Vagina (tissue), 2 donors: ENCODE data around the gene LAMB1. TPM values are rescaled to one million over a fixed set of nuclear protein-coding genes. Genes with fewer than 3 reads are reported as not detected.

ENCODE experiments used
- DNase-seq, 2 donors: peaks; one replicate each; pipeline ENCODE4 v3.0.0-alpha.2; 2017; ENCODE audit errors: extremely low spot score in 2 of 2
- H3K27ac ChIP-seq: fragments of 200-600 bp; sonication (generic); one replicate; pipeline ENCODE4 v1.5.1; 2019
- H3K27me3 ChIP-seq: fragments of 200-600 bp; sonication (generic); one replicate; pipeline ENCODE4 v1.5.1; 2019
- H3K36me3 ChIP-seq, 2 donors: fragments of 200-600 bp; sonication (generic); one replicate each; pipeline ENCODE4 v1.5.1; 2017 to 2019
- H3K4me1 ChIP-seq: fragments of 200-600 bp; sonication (generic); one replicate; pipeline ENCODE4 v1.5.1; 2019
- H3K4me3 ChIP-seq, 2 donors: fragments of 200-600 bp; sonication (generic); 1 replicate in 1 of 2; 2 replicates in 1 of 2; pipeline ENCODE4 v1.5.1; 2016 to 2019
- H3K9me3 ChIP-seq: fragments of 200-600 bp; sonication (generic); one replicate; pipeline ENCODE4 v1.5.1; 2019
- POLR2A ChIP-seq, 2 donors: fragments of 450-650 bp; IDR thresholded peaks; one replicate each; pipeline ENCODE4 v1.6.1; 2017; ENCODE audit warnings: antibody characterized with exemption in 2 of 2, mild to moderate bottlenecking in 2 of 2, moderate library complexity in 2 of 2
- POLR2AphosphoS5 ChIP-seq, 2 donors: sonication (generic); formaldehyde crosslinking; IDR thresholded peaks; one replicate each; pipeline ENCODE4 v1.9.0; 2017; ENCODE audit warnings: antibody characterized with exemption in 2 of 2, mild to moderate bottlenecking in 2 of 2, low read depth in 1 of 2; ENCODE audit not compliant: insufficient read depth in 1 of 2
- intact Hi-C: fragments of 100-400 bp; cut with DNase I; formaldehyde crosslinking; loops from one replicate; pipeline ENCODE4 v1.15.1; 2023
- total RNA-seq: library from RNA; depleted of rRNA; stranded (reverse); fragments of >200 nt; gene quantifications from one replicate; pipeline ENCODE4 v1.2.3, GENCODE V29; 2016
- TF ChIP-seq, protein P1 (sequence below), 3 experiments: fragments of 450-650 bp in 2 of 3; fragments of 200-600 bp in 1 of 3; sonication (generic) in 1 of 3; IDR thresholded peaks; one replicate each; pipeline ENCODE4 v1.5.1; 2017 to 2019; ENCODE audit warnings: antibody characterized with exemption in 3 of 3, mild to moderate bottlenecking in 2 of 3, moderate library complexity in 2 of 3

Gene LAMB1
- total RNA-seq, 1 donor from 2014 or later, result 152 TPM

DNA sequence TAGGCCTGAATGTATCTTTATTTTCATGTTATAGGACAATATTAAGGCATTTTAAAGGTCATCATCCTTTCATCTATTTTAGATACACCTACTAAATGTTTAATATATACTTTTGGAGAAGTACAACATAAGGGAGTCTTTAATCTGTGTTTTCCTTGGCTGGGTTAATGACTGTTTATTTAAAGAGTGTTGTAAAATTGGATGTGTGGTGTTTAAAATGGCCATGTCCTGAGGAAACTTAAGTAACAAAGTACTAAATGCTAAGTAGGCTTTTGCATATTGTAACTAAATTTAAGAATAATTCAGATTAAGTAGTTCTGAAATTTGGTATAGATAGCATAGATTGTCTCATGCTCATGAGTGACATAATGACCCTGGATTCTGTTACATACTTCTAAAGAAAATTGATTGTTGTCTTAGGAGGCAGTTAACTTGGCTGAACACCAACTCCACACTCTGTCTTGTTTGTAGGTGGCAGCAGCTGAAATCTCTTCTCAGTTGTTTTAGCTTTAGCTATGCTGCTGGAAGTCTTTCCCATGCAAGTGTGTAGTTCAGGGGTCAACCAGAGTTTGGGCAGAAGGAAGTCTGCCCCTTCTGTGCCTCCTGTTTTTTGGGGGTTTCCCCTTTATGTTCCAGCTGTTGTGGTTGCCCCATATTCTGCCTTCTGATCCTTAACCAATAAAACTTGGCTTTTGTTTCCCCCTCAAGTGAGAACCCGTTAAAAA lies 82.8 kb downstream of the LAMB1 start:
- intact Hi-C loops, result no loop called here
- DNase-seq, result no peak
- H3K4me1 ChIP-seq, result peaks cover 14% of the 10 kb centered on the region
- H3K27ac ChIP-seq, result no peak overlapping the region
- no peaks in the 10 kb centered on the region for H3K9me3 ChIP-seq
- no peak overlapping the region for H3K4me3 ChIP-seq
- H3K27me3 ChIP-seq, result no peaks in the 10 kb centered on the region
- peaks cover 0 to 50% of the 10 kb centered on the region in 2 donors for H3K36me3 ChIP-seq
- TF ChIP-seq POLR2A (IDR thresholded peaks at IDR 0.05) (no peak), POLR2AphosphoS5 (IDR thresholded peaks at IDR 0.05; ENCODE audit: insufficient read depth in 1 of 2, low read depth in 1 of 2) (no peak)
- TF ChIP-seq, protein P1, sequence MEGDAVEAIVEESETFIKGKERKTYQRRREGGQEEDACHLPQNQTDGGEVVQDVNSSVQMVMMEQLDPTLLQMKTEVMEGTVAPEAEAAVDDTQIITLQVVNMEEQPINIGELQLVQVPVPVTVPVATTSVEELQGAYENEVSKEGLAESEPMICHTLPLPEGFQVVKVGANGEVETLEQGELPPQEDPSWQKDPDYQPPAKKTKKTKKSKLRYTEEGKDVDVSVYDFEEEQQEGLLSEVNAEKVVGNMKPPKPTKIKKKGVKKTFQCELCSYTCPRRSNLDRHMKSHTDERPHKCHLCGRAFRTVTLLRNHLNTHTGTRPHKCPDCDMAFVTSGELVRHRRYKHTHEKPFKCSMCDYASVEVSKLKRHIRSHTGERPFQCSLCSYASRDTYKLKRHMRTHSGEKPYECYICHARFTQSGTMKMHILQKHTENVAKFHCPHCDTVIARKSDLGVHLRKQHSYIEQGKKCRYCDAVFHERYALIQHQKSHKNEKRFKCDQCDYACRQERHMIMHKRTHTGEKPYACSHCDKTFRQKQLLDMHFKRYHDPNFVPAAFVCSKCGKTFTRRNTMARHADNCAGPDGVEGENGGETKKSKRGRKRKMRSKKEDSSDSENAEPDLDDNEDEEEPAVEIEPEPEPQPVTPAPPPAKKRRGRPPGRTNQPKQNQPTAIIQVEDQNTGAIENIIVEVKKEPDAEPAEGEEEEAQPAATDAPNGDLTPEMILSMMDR (IDR thresholded peaks at IDR 0.05), result no peak

DNA sequence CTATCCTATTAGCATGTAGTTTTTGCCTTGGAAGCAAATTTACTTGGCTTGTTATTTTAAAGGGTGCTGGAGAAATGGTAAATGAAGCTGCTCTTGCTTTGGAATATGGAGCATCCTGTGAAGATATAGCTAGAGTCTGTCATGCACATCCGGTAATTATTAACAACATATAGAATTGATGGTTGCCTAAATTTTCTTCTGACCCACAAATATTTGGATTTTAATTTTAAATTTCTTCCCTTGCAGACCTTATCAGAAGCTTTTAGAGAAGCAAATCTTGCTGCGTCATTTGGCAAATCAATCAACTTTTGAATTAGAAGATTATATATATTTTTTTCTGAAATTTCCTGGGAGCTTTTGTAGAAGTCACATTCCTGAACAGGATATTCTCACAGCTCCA lies 84.0 kb downstream of the LAMB1 start:
- Histone ChIP-seq H3K4me1 (peaks cover 14% of the 10 kb centered on the region), H3K36me3 (peaks cover 0 to 52% of the 10 kb centered on the region in 2 donors), H3K27me3 (no peaks in the 10 kb centered on the region), H3K9me3 (no peaks in the 10 kb centered on the region), H3K4me3 (no peak overlapping the region), H3K27ac (no peak overlapping the region)
- DNase-seq, result no peak
- TF ChIP-seq, protein P1 (IDR thresholded peaks at IDR 0.05), result no peak
- no peak for TF ChIP-seq POLR2AphosphoS5 (IDR thresholded peaks at IDR 0.05; ENCODE audit: insufficient read depth in 1 of 2, low read depth in 1 of 2)
- TF ChIP-seq POLR2A (IDR thresholded peaks at IDR 0.05), result no peak
- intact Hi-C loops, result no loop called here

DNA sequence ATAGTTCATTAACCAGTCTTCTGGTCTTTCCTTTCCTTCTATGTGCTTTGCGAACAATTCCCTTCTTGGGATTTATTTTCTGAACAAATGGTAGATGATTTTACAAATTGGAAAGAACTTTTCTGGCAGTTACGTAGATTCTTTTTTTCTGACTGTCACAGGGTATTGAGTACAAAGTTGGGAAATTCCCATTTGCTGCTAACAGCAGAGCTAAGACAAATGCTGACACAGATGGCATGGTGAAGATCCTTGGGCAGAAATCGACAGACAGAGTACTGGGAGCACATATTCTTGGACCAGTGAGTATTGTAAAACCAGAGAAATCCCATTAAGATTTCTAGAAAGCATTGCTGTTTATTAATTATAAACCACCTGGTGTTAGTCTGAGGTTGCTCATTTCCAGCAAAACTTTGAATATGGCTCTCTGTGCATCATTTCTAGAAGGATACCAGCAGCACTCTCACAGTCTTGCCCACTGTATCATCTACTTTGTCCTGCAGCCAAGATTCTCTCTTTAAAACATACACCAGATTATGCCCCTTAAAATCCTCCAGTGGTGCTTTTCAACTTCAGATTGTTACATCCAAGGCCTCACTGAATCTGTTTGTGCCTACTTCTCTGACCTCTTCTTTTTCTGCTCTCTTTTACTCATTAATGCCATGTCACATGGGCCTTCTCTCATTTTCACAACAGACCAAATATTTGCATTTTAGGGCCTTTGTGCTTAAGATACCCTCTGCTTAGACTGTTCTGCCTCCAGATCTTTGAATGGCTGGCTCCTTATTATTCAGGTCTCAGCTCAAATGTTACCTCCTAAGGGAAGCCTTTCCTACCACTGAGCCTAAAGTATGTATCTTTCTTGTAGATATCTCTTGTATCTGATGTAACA lies 85.0 kb downstream of the LAMB1 start:
- Histone ChIP-seq H3K4me1 (peaks cover 12% of the 10 kb centered on the region), H3K9me3 (no peaks in the 10 kb centered on the region), H3K27me3 (no peaks in the 10 kb centered on the region), H3K27ac (no peak overlapping the region), H3K36me3 (peaks cover 0 to 45% of the 10 kb centered on the region in 2 donors), H3K4me3 (no peak overlapping the region)
- intact Hi-C loops, result no loop called here
- TF ChIP-seq, protein P1 (IDR thresholded peaks at IDR 0.05), result no peak
- no peak for TF ChIP-seq POLR2A (IDR thresholded peaks at IDR 0.05)
- TF ChIP-seq POLR2AphosphoS5 (IDR thresholded peaks at IDR 0.05; ENCODE audit: insufficient read depth in 1 of 2, low read depth in 1 of 2), result no peak
- no peak for DNase-seq

DNA sequence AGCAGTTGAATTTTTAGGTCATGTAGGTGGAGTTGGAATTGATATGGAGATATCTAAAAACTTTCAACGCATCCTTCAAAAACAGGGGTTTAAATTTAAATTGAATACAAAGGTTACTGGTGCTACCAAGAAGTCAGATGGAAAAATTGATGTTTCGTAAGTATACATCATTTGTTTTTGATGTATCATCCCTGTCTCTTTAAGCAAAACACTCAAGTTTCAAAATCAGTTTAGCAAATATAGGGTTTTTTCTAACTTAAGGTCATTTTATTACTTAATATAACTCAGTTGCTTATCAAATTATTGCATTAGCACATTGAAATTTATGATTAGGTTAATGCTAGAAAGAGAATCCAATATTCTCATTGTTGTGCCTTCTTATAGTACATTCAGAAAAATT lies 87.4 kb downstream of the LAMB1 start:
- DNase-seq, result no peak
- TF ChIP-seq, protein P1 (IDR thresholded peaks at IDR 0.05), result no peak
- TF ChIP-seq POLR2A (IDR thresholded peaks at IDR 0.05), result no peak
- TF ChIP-seq POLR2AphosphoS5 (IDR thresholded peaks at IDR 0.05; ENCODE audit: insufficient read depth in 1 of 2, low read depth in 1 of 2), result no peak
- Histone ChIP-seq H3K4me1 (peaks cover 6% of the 10 kb centered on the region), H3K9me3 (no peaks in the 10 kb centered on the region), H3K27me3 (no peaks in the 10 kb centered on the region), H3K4me3 (no peak overlapping the region), H3K27ac (no peak overlapping the region), H3K36me3 (peaks cover 0 to 49% of the 10 kb centered on the region in 2 donors)
- intact Hi-C loops, result no loop called here
